Thoracic aorta (tissue), 2 donors: ENCODE measurements around the gene HPCAL4. TPM values are rescaled to one million over a fixed set of nuclear protein-coding genes. Genes with fewer than 3 reads are reported as not detected.
A peak's percentile ranks its signal among the peaks of the same experiment; 100 is the strongest.

ENCODE experiments used
- ATAC-seq: fragments of 150-250 bp; one replicate; pipeline ENCODE4 v1.8.0; 2017; ENCODE audit warnings: low read depth; ENCODE audit not compliant: insufficient number of reproducible peaks, low FRiP score
- DNase-seq: peaks from one replicate; pipeline ENCODE4 v3.0.0-alpha.2; 2020; ENCODE audit warnings: low spot score
- H3K27ac ChIP-seq, 2 donors: fragments of 200-600 bp; sonication (generic); 1 replicate in 1 of 2; 2 replicates in 1 of 2; pipeline ENCODE4 v1.5.1; 2016; ENCODE audit warnings: mild to moderate bottlenecking in 2 of 2, moderate library complexity in 2 of 2
- H3K27me3 ChIP-seq: fragments of 200-600 bp; sonication (generic); replicated peaks from 2 replicates; pipeline ENCODE4 v1.6.0; 2016; ENCODE audit warnings: mild to moderate bottlenecking; ENCODE audit not compliant: insufficient read depth
- H3K36me3 ChIP-seq: fragments of 200-600 bp; sonication (generic); one replicate; pipeline ENCODE4 v1.5.1; 2016
- H3K4me1 ChIP-seq, 2 donors: fragments of 200-600 bp; sonication (generic); 1 replicate in 1 of 2; 2 replicates in 1 of 2; pipeline versions ENCODE4 v1.5.1 to v1.6.0; 2016; ENCODE audit warnings: low read depth in 2 of 2, mild to moderate bottlenecking in 1 of 2; ENCODE audit not compliant: control insufficient read depth in 1 of 2
- H3K4me3 ChIP-seq: fragments of 200-600 bp; sonication (generic); 2 replicates; pipeline ENCODE4 v1.5.1; 2016; ENCODE audit warnings: mild to moderate bottlenecking
- H3K9me3 ChIP-seq: fragments of 200-600 bp; sonication (generic); 2 replicates; pipeline ENCODE4 v1.5.1; 2016
- total RNA-seq, 2 donors: library from RNA; depleted of rRNA; stranded (reverse); fragments of >200 nt; gene quantifications; one replicate each; pipeline versions ENCODE4 v1.1.0 to v1.2.3, GENCODE V29; 2016
- TF ChIP-seq, protein P1 (sequence below): fragments of 200-600 bp; sonication (generic); IDR thresholded peaks from one replicate; pipeline ENCODE4 v1.5.1; 2019; ENCODE audit warnings: antibody characterized with exemption

Gene HPCAL4
- total RNA-seq, 2 donors from 2014 or later: 0.35 TPM; not detected in 1

- Histone ChIP-seq H3K9me3 (no peaks in the 10 kb centered on the region), H3K4me3 (peak overlapping the region; percentile 61), H3K36me3 (no peaks in the 10 kb centered on the region), H3K27me3 (no peaks in the 10 kb centered on the region), H3K27ac (peak overlapping the region in 1 of 2 donors; percentile 53), H3K4me1 (peaks cover 0 to 18% of the 10 kb centered on the region in 2 donors)
- TF ChIP-seq, protein P1, sequence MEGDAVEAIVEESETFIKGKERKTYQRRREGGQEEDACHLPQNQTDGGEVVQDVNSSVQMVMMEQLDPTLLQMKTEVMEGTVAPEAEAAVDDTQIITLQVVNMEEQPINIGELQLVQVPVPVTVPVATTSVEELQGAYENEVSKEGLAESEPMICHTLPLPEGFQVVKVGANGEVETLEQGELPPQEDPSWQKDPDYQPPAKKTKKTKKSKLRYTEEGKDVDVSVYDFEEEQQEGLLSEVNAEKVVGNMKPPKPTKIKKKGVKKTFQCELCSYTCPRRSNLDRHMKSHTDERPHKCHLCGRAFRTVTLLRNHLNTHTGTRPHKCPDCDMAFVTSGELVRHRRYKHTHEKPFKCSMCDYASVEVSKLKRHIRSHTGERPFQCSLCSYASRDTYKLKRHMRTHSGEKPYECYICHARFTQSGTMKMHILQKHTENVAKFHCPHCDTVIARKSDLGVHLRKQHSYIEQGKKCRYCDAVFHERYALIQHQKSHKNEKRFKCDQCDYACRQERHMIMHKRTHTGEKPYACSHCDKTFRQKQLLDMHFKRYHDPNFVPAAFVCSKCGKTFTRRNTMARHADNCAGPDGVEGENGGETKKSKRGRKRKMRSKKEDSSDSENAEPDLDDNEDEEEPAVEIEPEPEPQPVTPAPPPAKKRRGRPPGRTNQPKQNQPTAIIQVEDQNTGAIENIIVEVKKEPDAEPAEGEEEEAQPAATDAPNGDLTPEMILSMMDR: no peak
- ATAC-seq (peak; percentile 55), DNase-seq (no peak)
Observed at GRCh38 chr1:39701049-39701439, 9.8 kb upstream of the HPCAL4 start.

- ATAC-seq: no peak
Observed at GRCh38 chr1:39700348-39700747, 9.1 kb upstream of the HPCAL4 start.

GRCh38 chr1:39699419-39699818, 8.2 kb upstream of the HPCAL4 start:
- Histone ChIP-seq H3K9me3 (no peaks in the 10 kb centered on the region), H3K27ac (no peak overlapping the region), H3K27me3 (no peaks in the 10 kb centered on the region), H3K36me3 (no peaks in the 10 kb centered on the region), H3K4me1 (peaks cover 0 to 18% of the 10 kb centered on the region in 2 donors), H3K4me3 (no peak overlapping the region)
- ATAC-seq (no peak), DNase-seq (no peak)
- TF ChIP-seq, protein P1: no peak

More at GRCh38 chr1:39700348-39700747, 9.1 kb upstream of the HPCAL4 start:
- H3K36me3 ChIP-seq: no peaks in the 10 kb centered on the region
- no peak overlapping the region for H3K4me3 ChIP-seq
- DNase-seq: no peak
- TF ChIP-seq, protein P1: no peak
- no peak overlapping the region for H3K27ac ChIP-seq
- no peaks in the 10 kb centered on the region for H3K9me3 ChIP-seq
- H3K27me3 ChIP-seq: no peaks in the 10 kb centered on the region
- H3K4me1 ChIP-seq: peaks cover 0 to 18% of the 10 kb centered on the region in 2 donors

GRCh38 chr1:39698568-39698967, 7.3 kb upstream of the HPCAL4 start:
- H3K27me3 ChIP-seq: no peaks in the 10 kb centered on the region
- no peaks in the 10 kb centered on the region for H3K9me3 ChIP-seq
- peaks cover 0 to 18% of the 10 kb centered on the region in 2 donors for H3K4me1 ChIP-seq
- DNase-seq (no peak), ATAC-seq (no peak)
- no peak overlapping the region for H3K27ac ChIP-seq
- no peak overlapping the region for H3K4me3 ChIP-seq
- no peaks in the 10 kb centered on the region for H3K36me3 ChIP-seq
- TF ChIP-seq, protein P1: no peak

- H3K27me3 ChIP-seq: no peaks in the 10 kb centered on the region
- H3K27ac ChIP-seq: no peak overlapping the region
- no peak for ATAC-seq
- TF ChIP-seq, protein P1: no peak
- DNase-seq: no peak
- H3K4me3 ChIP-seq: no peak overlapping the region
- peaks cover 10 to 27% of the 10 kb centered on the region in 2 donors for H3K4me1 ChIP-seq
- H3K9me3 ChIP-seq: no peaks in the 10 kb centered on the region
- no peaks in the 10 kb centered on the region for H3K36me3 ChIP-seq
Observed at GRCh38 chr1:39696448-39696847, 5.2 kb upstream of the HPCAL4 start.
